GM19467 (cell line): ENCODE results near the gene BBC3.
"Not testable (repeated sequence)": the region's sequence is repeated elsewhere in the genome, so short reads cannot be mapped to it uniquely, and the experiment has no call there.

Experiments
- ATAC-seq: cut with Tn5 transposase; IDR thresholded peaks from one replicate; pipeline ENCODE4 v1.9.1; 2021; ENCODE audit warnings: mild to moderate bottlenecking, moderate library complexity; ENCODE audit not compliant: unreplicated experiment

The BBC3 gene, protein sequence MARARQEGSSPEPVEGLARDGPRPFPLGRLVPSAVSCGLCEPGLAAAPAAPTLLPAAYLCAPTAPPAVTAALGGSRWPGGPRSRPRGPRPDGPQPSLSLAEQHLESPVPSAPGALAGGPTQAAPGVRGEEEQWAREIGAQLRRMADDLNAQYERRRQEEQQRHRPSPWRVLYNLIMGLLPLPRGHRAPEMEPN

DNA sequence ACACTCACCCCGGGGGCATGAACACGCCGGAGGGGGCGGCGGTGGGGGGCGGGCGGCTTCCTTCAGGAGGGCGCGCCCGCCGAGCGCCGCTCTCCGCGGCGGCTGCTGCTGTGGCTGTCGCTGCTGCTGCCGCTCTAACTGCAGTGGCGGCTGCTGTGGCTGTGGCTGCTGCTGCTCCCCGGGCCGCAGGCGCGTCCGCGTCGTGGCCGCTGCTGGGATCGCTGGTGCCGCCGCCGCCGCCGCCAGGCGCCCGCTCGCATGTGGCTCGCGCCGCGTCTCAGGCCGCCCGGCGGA is at the start of gene BBC3:
BBC3 (minus strand) TSS at position 279 of the 294 bp plus-strand sequence. CDS start 2,768 bp downstream, outside the sequence.
- ATAC-seq, result no peak

- no peak for ATAC-seq
Measured at GRCh38 chr19:47280183-47280797, 49.3 kb upstream of the BBC3 start.

- ATAC-seq, result not testable (repeated sequence)
Measured at GRCh38 chr19:47276513-47276912, 45.5 kb upstream of the BBC3 start.

DNA sequence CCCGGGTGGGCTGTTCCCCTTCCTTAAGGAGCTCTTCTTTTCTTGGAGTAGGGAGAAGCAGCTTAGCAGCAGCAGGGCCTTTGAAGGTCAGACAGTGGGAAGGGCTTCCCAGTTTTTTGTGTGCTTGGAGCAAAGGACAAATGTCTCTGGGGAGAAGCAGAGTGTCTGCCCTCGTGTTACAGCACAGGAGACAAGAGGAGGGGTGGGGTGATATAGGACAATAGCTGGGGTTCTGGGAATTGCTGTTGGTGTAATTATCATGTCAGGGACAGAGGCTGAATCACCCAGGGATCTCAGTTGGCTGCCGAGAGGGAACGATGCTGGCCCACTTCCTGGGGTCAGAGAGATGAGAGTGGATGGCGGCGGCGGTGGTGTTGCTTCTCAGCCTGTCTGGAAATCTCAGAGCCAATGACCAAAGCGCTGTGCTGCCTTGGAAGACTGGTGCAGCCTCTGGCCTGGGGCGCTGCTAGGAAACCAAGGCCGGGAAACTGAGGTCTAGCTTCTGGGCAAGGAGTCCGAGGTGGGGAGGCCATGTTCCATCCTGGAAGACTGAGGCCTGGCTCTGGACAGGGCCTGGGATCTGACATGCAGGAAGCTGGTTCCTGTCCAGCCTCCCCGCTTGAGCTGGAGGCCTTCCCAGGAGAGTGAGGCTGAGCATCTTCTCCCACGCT is 44.9 kb upstream of the BBC3 start:
- no peak for ATAC-seq

- peak; percentile 17 for ATAC-seq
Measured at GRCh38 chr19:47274891-47275761, 44.1 kb upstream of the BBC3 start.

GRCh38 chr19:47274071-47274890 is 43.3 kb upstream of the BBC3 start, which contains the start of gene INAFM1:
Gene INAFM1 (plus strand): TSS chr19:47274885. CDS start chr19:47274920, 35 bp downstream.
- ATAC-seq, result peak; percentile 48

- ATAC-seq, result no peak
Measured at GRCh38 chr19:47273313-47274070, 42.5 kb upstream of the BBC3 start.

GRCh38 chr19:47272448-47273312 is 41.7 kb upstream of the BBC3 start:
- ATAC-seq, result no peak

DNA sequence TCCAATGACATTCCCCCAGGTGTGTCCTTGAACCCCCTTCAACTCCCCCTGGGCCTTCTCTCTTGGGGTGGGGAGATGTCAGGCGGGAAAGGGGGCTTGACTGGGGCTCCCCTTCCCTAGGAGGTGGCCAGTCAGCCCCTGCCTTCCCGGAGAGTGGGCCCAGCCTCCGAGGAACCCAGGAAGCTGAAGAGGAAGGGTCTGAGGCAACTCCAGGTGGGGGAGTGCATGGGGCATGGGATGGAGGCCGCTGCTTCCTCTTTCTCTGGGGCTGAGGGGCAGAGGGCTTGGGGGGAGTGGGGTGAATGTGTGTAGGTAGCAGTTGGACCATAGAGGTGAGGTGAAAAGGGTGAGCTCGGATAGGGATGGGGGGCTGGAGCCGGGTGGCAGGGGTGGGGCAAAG is 41.0 kb upstream of the BBC3 start:
- ATAC-seq, result no peak

GRCh38 chr19:47270408-47270807 is 39.4 kb upstream of the BBC3 start:
- no peak for ATAC-seq

- ATAC-seq, result no peak
Measured at GRCh38 chr19:47269596-47269995, 38.6 kb upstream of the BBC3 start.

DNA sequence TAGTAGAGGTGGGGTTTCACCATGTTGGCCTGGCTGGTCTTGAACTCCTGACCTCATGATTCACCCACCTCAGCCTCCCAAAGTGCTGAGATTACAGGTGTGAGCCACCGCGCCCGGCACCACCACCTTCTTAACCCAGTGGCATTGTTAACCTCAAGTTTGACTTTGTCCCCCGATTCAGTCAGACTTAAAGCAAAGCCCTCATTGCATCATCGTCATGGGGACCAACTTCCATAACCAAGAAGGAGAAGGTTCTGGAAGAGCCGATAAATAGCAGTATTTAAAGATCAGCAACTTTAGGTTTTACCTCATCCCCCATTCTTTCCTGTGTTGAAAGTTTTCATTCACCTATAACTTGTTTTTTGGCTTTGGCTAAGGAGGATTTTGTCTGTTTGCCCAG is 37.0 kb upstream of the BBC3 start:
- ATAC-seq, result no peak

GRCh38 chr19:47267350-47267759 is 36.4 kb upstream of the BBC3 start:
- ATAC-seq, result no peak

DNA sequence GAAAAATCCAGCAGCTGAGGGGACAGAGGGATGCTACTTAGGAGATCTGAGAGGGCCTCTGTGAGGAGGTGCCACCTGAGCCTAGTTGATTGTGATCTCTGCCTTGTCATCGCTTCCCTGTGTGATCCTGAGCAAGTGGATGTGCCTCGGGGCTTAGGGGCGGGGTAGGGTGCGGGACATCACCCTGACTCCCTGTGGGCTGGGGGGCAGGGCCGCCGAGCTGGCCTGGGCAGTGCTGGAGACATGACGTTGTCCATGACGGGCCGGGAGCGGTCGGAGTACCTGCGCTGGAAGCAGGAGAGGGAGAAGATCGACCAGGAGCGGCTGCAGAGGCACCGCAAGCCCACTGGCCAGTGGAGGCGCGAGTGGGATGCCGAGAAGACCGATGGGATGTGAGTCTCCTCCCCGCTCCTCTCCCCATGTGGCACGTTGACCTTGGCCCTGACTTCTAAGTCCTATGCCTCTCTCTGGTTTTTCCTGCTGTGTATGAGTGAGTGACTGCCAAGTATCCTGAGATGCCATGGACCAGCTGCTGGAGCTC is 35.5 kb upstream of the BBC3 start:
- no peak for ATAC-seq

DNA sequence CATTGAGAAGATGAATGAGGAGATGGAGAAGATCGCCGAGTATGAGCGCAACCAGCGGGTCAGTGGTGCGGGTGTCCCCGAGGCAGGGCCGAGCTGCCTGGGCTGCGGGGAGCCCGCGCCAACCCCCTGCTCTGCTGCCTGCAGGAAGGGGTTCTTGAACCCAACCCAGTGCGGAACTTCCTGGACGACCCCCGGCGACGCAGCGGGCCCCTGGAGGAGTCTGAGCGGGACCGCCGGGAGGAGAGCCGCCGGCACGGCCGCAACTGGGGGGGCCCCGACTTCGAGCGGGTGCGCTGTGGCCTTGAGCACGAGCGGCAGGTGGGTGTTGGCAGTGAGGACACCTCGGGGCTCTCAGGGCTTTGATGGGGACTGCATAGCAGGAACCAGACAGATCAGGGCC is 33.6 kb upstream of the BBC3 start:
- ATAC-seq, result no peak

GRCh38 chr19:47261946-47262793 is 31.2 kb upstream of the BBC3 start:
- ATAC-seq, result peak; percentile 43

DNA sequence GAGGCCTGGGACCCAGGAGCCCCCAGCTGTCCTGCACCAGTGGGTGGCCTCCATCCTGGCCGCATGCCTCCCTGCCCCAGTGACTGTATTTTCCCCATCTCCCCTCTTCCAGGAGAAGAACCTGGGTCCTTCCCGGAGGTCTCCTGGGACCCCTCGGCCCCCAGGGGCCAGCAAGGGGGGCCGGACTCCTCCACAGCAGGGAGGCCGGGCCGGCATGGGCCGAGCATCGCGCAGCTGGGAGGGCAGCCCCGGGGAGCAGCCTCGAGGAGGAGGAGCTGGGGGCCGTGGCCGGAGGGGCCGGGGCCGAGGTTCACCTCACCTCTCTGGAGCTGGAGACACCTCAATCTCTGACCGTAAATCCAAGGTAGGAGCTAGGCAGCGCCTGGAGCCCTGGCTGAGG is 29.5 kb upstream of the BBC3 start:
- ATAC-seq, result no peak
